CD14-positive monocyte (primary cell): Measurements from ENCODE around the gene GRID1. TPM values are rescaled to one million over a fixed set of nuclear protein-coding genes. Genes with fewer than 3 reads are reported as not detected.

Experiments
- DNase-seq, 3 donors: peaks; one replicate each; pipeline ENCODE4 v3.0.0-alpha.2; 2011 to 2022
- H2AFZ ChIP-seq: 2 replicates; pipeline ENCODE4 v1.6.0; 2012; ENCODE audit warnings: mild to moderate bottlenecking, low read depth, low read length, inconsistent platforms; ENCODE audit not compliant: insufficient read depth, poor library complexity, severe bottlenecking
- H3K27ac ChIP-seq, 2 donors: 1 replicate in 1 of 2; 2 replicates in 1 of 2; pipeline ENCODE4 v1.5.1; 2012 to 2013; ENCODE audit warnings: low read length in 2 of 2, control low read depth in 1 of 2, inconsistent platforms in 1 of 2, low read depth in 1 of 2, mild to moderate bottlenecking in 1 of 2
- H3K27me3 ChIP-seq, 2 donors: one replicate each; pipeline versions ENCODE4 v1.6.0 to v1.6.1; 2011 to 2013; ENCODE audit warnings: low read length in 2 of 2; ENCODE audit not compliant: control insufficient read depth in 2 of 2, insufficient read depth in 2 of 2
- H3K36me3 ChIP-seq, 2 donors: replicated peaks in 1 of 2; 1 replicate in 1 of 2; 2 replicates in 1 of 2; pipeline versions ENCODE4 v1.5.1 to v1.6.1; 2012 to 2013; ENCODE audit warnings: low read length in 2 of 2, control low read depth in 1 of 2, inconsistent platforms in 1 of 2, mild to moderate bottlenecking in 1 of 2; ENCODE audit not compliant: insufficient read depth in 2 of 2, control insufficient read depth in 1 of 2
- H3K4me1 ChIP-seq, 2 donors: 1 replicate in 1 of 2; 2 replicates in 1 of 2; pipeline versions ENCODE4 v1.5.1 to v1.6.1; 2012 to 2013; ENCODE audit warnings: low read length in 2 of 2, control low read depth in 1 of 2, inconsistent platforms in 1 of 2, mild to moderate bottlenecking in 1 of 2, moderate library complexity in 1 of 2; ENCODE audit not compliant: insufficient read depth in 2 of 2, control insufficient read depth in 1 of 2
- H3K4me2 ChIP-seq: replicated peaks from 2 replicates; pipeline ENCODE3; 2012; ENCODE audit warnings: low read length, moderate library complexity, mild to moderate bottlenecking; ENCODE audit not compliant: poor library complexity, severe bottlenecking; ENCODE audit errors: extremely low read depth
- H3K4me3 ChIP-seq, 3 experiments: fragments of 200-600 bp in 1 of 3; sonication (generic) in 1 of 3; replicated peaks in 1 of 3; 1 replicate in 2 of 3; 2 replicates in 1 of 3; pipeline ENCODE4 v1.5.1; 2011 to 2013; ENCODE audit warnings: low read length in 3 of 3, mild to moderate bottlenecking in 3 of 3, control low read depth in 2 of 3, low read depth in 2 of 3, inconsistent platforms in 1 of 3, moderate library complexity in 1 of 3
- H3K79me2 ChIP-seq: 2 replicates; pipeline ENCODE4 v1.6.0; 2012; ENCODE audit warnings: mild to moderate bottlenecking, control low read depth, inconsistent platforms, low read length, moderate library complexity; ENCODE audit not compliant: insufficient read depth
- H3K9ac ChIP-seq: 2 replicates; pipeline ENCODE4 v1.6.0; 2017; ENCODE audit warnings: low read length, mild to moderate bottlenecking; ENCODE audit not compliant: insufficient read depth, poor library complexity, severe bottlenecking
- H3K9me3 ChIP-seq, 2 donors: replicated peaks in 1 of 2; 1 replicate in 1 of 2; 2 replicates in 1 of 2; pipeline versions ENCODE4 v1.5.1 to v1.6.1; 2012 to 2013; ENCODE audit warnings: low read length in 2 of 2, control low read depth in 1 of 2; ENCODE audit not compliant: control insufficient read depth in 1 of 2, insufficient read depth in 1 of 2
- H4K20me1 ChIP-seq: 2 replicates; pipeline ENCODE4 v1.6.0; 2012; ENCODE audit warnings: mild to moderate bottlenecking, low read length, control low read depth, moderate library complexity; ENCODE audit not compliant: insufficient read depth
- H3K27ac Mint-ChIP-seq, 7 donors: one replicate each; pipeline ENCODE4 v1.8.0; 2020; ENCODE audit warnings: mild to moderate bottlenecking in 7 of 7, mixed read lengths in 7 of 7, moderate library complexity in 6 of 7, inconsistent platforms in 2 of 7
- H3K27me3 Mint-ChIP-seq, 3 donors: one replicate each; pipeline ENCODE4 v1.8.0; 2021 to 2022; ENCODE audit warnings: low read depth in 3 of 3, mild to moderate bottlenecking in 3 of 3, mixed read lengths in 3 of 3, moderate library complexity in 3 of 3, inconsistent platforms in 1 of 3
- H3K36me3 Mint-ChIP-seq, 2 donors: one replicate each; pipeline ENCODE4 v1.8.0; 2020; ENCODE audit warnings: mixed read lengths in 2 of 2, inconsistent platforms in 1 of 2, mild to moderate bottlenecking in 1 of 2
- H3K4me1 Mint-ChIP-seq: one replicate; pipeline ENCODE4 v1.8.0; 2020; ENCODE audit warnings: mild to moderate bottlenecking, mixed read lengths
- H3K4me3 Mint-ChIP-seq, 2 donors: one replicate each; pipeline ENCODE4 v1.8.0; 2020; ENCODE audit warnings: mild to moderate bottlenecking in 2 of 2, mixed read lengths in 2 of 2, moderate library complexity in 1 of 2
- H3K9me3 Mint-ChIP-seq, 7 donors: one replicate each; pipeline ENCODE4 v1.8.0; 2020 to 2022; ENCODE audit warnings: mixed read lengths in 7 of 7, mild to moderate bottlenecking in 6 of 7, moderate library complexity in 6 of 7, inconsistent platforms in 2 of 7
- CTCF ChIP-seq: fragments of 200-600 bp; IDR thresholded peaks from one replicate; pipeline ENCODE4 v1.8.0; 2022; ENCODE audit warnings: antibody characterized with exemption, mild to moderate bottlenecking
- WGBS: methylation state at CpG from one replicate; pipeline ENCODE4 v1.1.5; 2013; ENCODE audit warnings: missing lambda C conversion rate; ENCODE audit not compliant: insufficient coverage; 5-methylcytosine and 5-hydroxymethylcytosine counted together
- intact Hi-C, 2 donors: fragments of 100-400 bp; cut with micrococcal nuclease; formaldehyde crosslinking; loops; one replicate each; pipeline versions ENCODE4 v1.15.0 to v1.15.1; 2023
- polyA plus RNA-seq, 3 donors: library from polyadenylated mRNA; depleted of rRNA in 1 of 3; unstranded in 2 of 3; stranded (reverse) in 1 of 3; fragments of 300-500 nt in 2 of 3; fragments of >200 nt in 1 of 3; fragmentation: Illumina TruSeq in 2 of 3; gene quantifications; 1 replicate in 2 of 3; 2 replicates in 1 of 3; pipeline ENCODE4 v1.2.3, GENCODE V29; 2012 to 2021

GRID1 gene
- polyA plus RNA-seq, 3 donors = not detected

DNA sequence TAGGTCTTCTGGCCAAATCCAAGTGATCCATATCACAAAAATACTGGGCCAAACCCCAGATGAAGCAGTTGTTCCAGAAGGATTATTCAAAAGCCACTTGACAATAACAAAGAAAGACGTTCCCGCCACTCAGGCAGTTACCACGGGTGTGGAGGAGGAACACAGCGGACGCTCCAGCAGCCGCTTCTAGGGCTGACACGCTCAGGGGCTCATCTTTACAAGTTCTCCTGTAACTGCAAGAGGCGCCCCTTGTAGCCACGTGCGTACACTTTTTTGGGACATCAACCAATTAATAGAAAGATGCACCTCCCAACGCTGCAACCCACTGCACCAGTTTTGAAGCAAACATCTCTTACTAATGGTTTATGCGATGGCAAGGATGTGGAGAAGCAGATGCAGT lies 159.4 kb downstream of the GRID1 start:
- Histone ChIP-seq H3K9ac (no peak overlapping the region), H3K27me3 (no peaks in the 10 kb centered on the region), H3K4me3 (no peak overlapping the region), H2AFZ (no peak overlapping the region), H3K9me3 (no peaks in the 10 kb centered on the region), H4K20me1 (no peaks in the 10 kb centered on the region), H3K4me2 (no peak overlapping the region), H3K4me1 (no peaks in the 10 kb centered on the region), H3K79me2 (no peaks in the 10 kb centered on the region), H3K36me3 (no peaks in the 10 kb centered on the region), H3K27ac (no peak overlapping the region)
- Mint-ChIP-seq H3K4me3 (no peak overlapping the region), H3K4me1 (no peaks in the 10 kb centered on the region), H3K36me3 (no peaks in the 10 kb centered on the region), H3K27me3 (peaks cover 1 to 10% (median 3%) of the 10 kb centered on the region in 3 donors), H3K9me3 (peaks cover 0 to 2% (median 0%) of the 10 kb centered on the region in 7 donors), H3K27ac (no peak overlapping the region)
- TF ChIP-seq CTCF = no peak
- DNase-seq = no peak
- intact Hi-C loops = no loop called here
- 94% methylated on average over 6 of the region's 12 CpGs for WGBS

DNA sequence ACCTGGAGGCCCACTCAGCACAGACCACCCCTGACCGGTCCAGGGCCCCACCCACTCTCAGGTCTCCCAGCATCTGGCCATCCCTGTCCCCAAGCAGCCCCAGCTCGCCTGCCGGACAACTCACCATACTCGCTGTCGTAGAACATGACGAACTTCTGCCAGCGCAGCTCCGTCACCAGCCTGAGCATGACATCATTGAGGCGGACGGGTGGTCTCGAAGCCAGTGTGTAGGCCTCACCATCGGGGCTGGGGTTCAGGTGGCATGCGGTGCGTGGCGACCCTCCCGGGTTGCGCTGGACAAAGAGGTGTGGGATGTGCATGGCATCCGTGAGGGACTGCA lies 160.4 kb downstream of the GRID1 start:
- no peak overlapping the region for H3K27ac ChIP-seq
- no peaks in the 10 kb centered on the region for H3K9me3 ChIP-seq
- H3K9me3 Mint-ChIP-seq = peaks cover 0 to 3% (median 0%) of the 10 kb centered on the region in 7 donors
- H3K4me2 ChIP-seq = no peak overlapping the region
- no peaks in the 10 kb centered on the region for H3K36me3 ChIP-seq
- 99% methylated on average over 18 of the region's 18 CpGs for WGBS
- H3K9ac ChIP-seq = no peak overlapping the region
- H3K4me3 Mint-ChIP-seq = no peak overlapping the region
- no peak overlapping the region for H3K27ac Mint-ChIP-seq
- no peaks in the 10 kb centered on the region for H3K36me3 Mint-ChIP-seq
- no peaks in the 10 kb centered on the region for H3K27me3 ChIP-seq
- no peak for TF ChIP-seq CTCF
- intact Hi-C loops = no loop called here
- H3K79me2 ChIP-seq = no peaks in the 10 kb centered on the region
- no peaks in the 10 kb centered on the region for H4K20me1 ChIP-seq
- no peak for DNase-seq
- H3K4me1 ChIP-seq = no peaks in the 10 kb centered on the region
- H3K27me3 Mint-ChIP-seq = peaks cover 0 to 10% (median 3%) of the 10 kb centered on the region in 3 donors
- H2AFZ ChIP-seq = no peak overlapping the region
- H3K4me1 Mint-ChIP-seq = no peaks in the 10 kb centered on the region
- H3K4me3 ChIP-seq = no peak overlapping the region
